ENCODE results near the gene ADCY5.

GRCh38 chr3:123420416-123420968 is 28.4 kb downstream of the ADCY5 start:
- TF ChIP-seq CTCF (IDR thresholded peaks at IDR 0.05 in 2 of 3, conservative IDR thresholded peaks at IDR 0.05 in 1 of 3; ENCODE audit: borderline replicate concordance in 1 of 3, insufficient read depth in 1 of 3, low read depth in 2 of 3, low read length in 2 of 3), result no peak
- no peak for TF ChIP-seq ZFX (IDR thresholded peaks at IDR 0.05)
- TF ChIP-seq SP1 (IDR thresholded peaks at IDR 0.05; ENCODE audit: low read depth), result no peak
- TF ChIP-seq JUND (IDR thresholded peaks at IDR 0.05), result no peak
- TF ChIP-seq REST (IDR thresholded peaks at IDR 0.05; ENCODE audit: low read depth), result no peak
- no peak for TF ChIP-seq POLR2A (IDR thresholded peaks at IDR 0.05; ENCODE audit: borderline replicate concordance, extremely low read depth, insufficient read depth, insufficient read length)
- TF ChIP-seq TCF7L2 (IDR thresholded peaks at IDR 0.05; ENCODE audit: borderline replicate concordance, extremely low read depth, insufficient read depth, insufficient read length), result no peak
